Liver (tissue), 9 donors: ENCODE data around the gene LRRK1. TPM values are rescaled to one million over a fixed set of nuclear protein-coding genes. Genes with fewer than 3 reads are reported as not detected.

Experiments used
- DNase-seq: peaks from one replicate; pipeline ENCODE4 v3.0.0-alpha.2; 2017; ENCODE audit warnings: low spot score
- H3K27ac ChIP-seq, 2 donors: one replicate each; pipeline ENCODE4 v1.7.0; 2013; ENCODE audit warnings: inconsistent platforms in 2 of 2, low read length in 2 of 2, control low read depth in 1 of 2, low read depth in 1 of 2, mild to moderate bottlenecking in 1 of 2
- H3K27me3 ChIP-seq, 4 donors: one replicate each; pipeline versions ENCODE4 v1.6.1 to v1.7.0; 2013; ENCODE audit warnings: low read length in 3 of 4, inconsistent platforms in 1 of 4, mild to moderate bottlenecking in 1 of 4, moderate library complexity in 1 of 4; ENCODE audit not compliant: control insufficient read depth in 4 of 4, insufficient read depth in 4 of 4
- H3K36me3 ChIP-seq, 4 donors: one replicate each; pipeline versions ENCODE4 v1.6.1 to v1.7.0; 2013; ENCODE audit warnings: low read length in 3 of 4, mild to moderate bottlenecking in 3 of 4, low read depth in 1 of 4, moderate library complexity in 1 of 4; ENCODE audit not compliant: control insufficient read depth in 4 of 4, insufficient read depth in 3 of 4
- H3K4me1 ChIP-seq, 4 donors: one replicate each; pipeline versions ENCODE4 v1.6.1 to v1.7.0; 2013; ENCODE audit warnings: low read length in 3 of 4, mild to moderate bottlenecking in 3 of 4, moderate library complexity in 1 of 4; ENCODE audit not compliant: control insufficient read depth in 4 of 4, insufficient read depth in 4 of 4
- H3K4me3 ChIP-seq, 3 donors: one replicate each; pipeline versions ENCODE4 v1.6.1 to v1.7.0; 2013; ENCODE audit warnings: low read length in 3 of 3, control low read depth in 1 of 3, low read depth in 1 of 3, mild to moderate bottlenecking in 1 of 3
- H3K9ac ChIP-seq, 2 donors: one replicate each; pipeline ENCODE4 v1.7.0; 2013; ENCODE audit warnings: low read length in 2 of 2, mild to moderate bottlenecking in 2 of 2, moderate library complexity in 2 of 2, control low read depth in 1 of 2, low read depth in 1 of 2
- H3K9me3 ChIP-seq, 4 donors: one replicate each; pipeline versions ENCODE4 v1.6.1 to v1.7.0; 2013; ENCODE audit warnings: low read length in 3 of 4; ENCODE audit not compliant: control insufficient read depth in 4 of 4
- CTCF ChIP-seq: fragments of 150-350 bp; IDR thresholded peaks from 2 replicates; pipeline ENCODE4 v1.5.1; 2017; ENCODE audit warnings: improper control_type of control experiment, low read depth, low read length; ENCODE audit not compliant: missing input control
- EGR1 ChIP-seq, 2 donors: IDR thresholded peaks; 2 replicates each; pipeline ENCODE4 v1.6.1; 2016 to 2018; ENCODE audit warnings: antibody characterized with exemption in 2 of 2, low read depth in 2 of 2
- FOXA1 ChIP-seq: IDR thresholded peaks from 2 replicates; pipeline ENCODE4 v1.6.1; 2016; ENCODE audit warnings: antibody characterized with exemption
- FOXA2 ChIP-seq: IDR thresholded peaks from 2 replicates; pipeline ENCODE4 v1.6.1; 2016; ENCODE audit warnings: antibody characterized with exemption
- GABPA ChIP-seq, 2 donors: IDR thresholded peaks in 1 of 2; conservative IDR thresholded peaks in 1 of 2; 2 replicates each; pipeline ENCODE4 v1.6.1; 2016; ENCODE audit warnings: antibody characterized with exemption in 2 of 2, mild to moderate bottlenecking in 1 of 2, moderate library complexity in 1 of 2
- HNF4A ChIP-seq, 2 donors: conservative IDR thresholded peaks; 2 replicates each; pipeline ENCODE4 v1.6.1; 2016; ENCODE audit warnings: antibody characterized with exemption in 2 of 2, mild to moderate bottlenecking in 2 of 2
- HNF4G ChIP-seq: IDR thresholded peaks from 2 replicates; pipeline ENCODE4 v1.6.1; 2016; ENCODE audit warnings: antibody characterized with exemption
- JUND ChIP-seq, 2 donors: IDR thresholded peaks; 2 replicates each; pipeline ENCODE4 v1.6.1; 2016; ENCODE audit warnings: antibody characterized with exemption in 2 of 2
- MAX ChIP-seq: IDR thresholded peaks from 2 replicates; pipeline ENCODE4 v1.6.1; 2016; ENCODE audit warnings: antibody characterized with exemption
- NR2F2 ChIP-seq: IDR thresholded peaks from 2 replicates; pipeline ENCODE4 v1.6.1; 2016; ENCODE audit warnings: antibody characterized with exemption
- RAD21 ChIP-seq, 2 donors: IDR thresholded peaks; 2 replicates each; pipeline ENCODE4 v1.6.1; 2016; ENCODE audit warnings: antibody characterized with exemption in 2 of 2, mild to moderate bottlenecking in 2 of 2
- RXRA ChIP-seq, 2 donors: IDR thresholded peaks; 2 replicates each; pipeline ENCODE4 v1.6.1; 2017 to 2018; ENCODE audit warnings: antibody characterized with exemption in 2 of 2, mild to moderate bottlenecking in 1 of 2
- SP1 ChIP-seq: IDR thresholded peaks from 2 replicates; pipeline ENCODE4 v1.6.1; 2018; ENCODE audit warnings: antibody characterized with exemption, mild to moderate bottlenecking
- TAF1 ChIP-seq: conservative IDR thresholded peaks from 2 replicates; pipeline ENCODE4 v1.6.1; 2016; ENCODE audit warnings: antibody characterized with exemption, mild to moderate bottlenecking
- YY1 ChIP-seq: IDR thresholded peaks from 2 replicates; pipeline ENCODE4 v1.6.1; 2016; ENCODE audit warnings: antibody characterized with exemption, mild to moderate bottlenecking
- WGBS: extraction: QIAGEN DNeasy Blood & Tissue Kit; methylation state at CpG from one replicate; pipeline ENCODE4 v1.1.7; 2013; 5-methylcytosine and 5-hydroxymethylcytosine counted together
- polyA plus RNA-seq, 2 donors: library from polyadenylated mRNA; stranded (reverse) in 1 of 2; unstranded in 1 of 2; fragments of 200-250 nt in 1 of 2; fragments of >200 nt in 1 of 2; fragmentation: Nextera tagmentation in 1 of 2; extraction: Ambion mirVana in 1 of 2; gene quantifications; one replicate each; pipeline versions ENCODE4 v1.2.1 to v1.2.3, GENCODE V29; 2013 to 2015
- total RNA-seq, 2 donors: library from RNA; depleted of rRNA; stranded (reverse); fragments of >200 nt; gene quantifications; one replicate each; pipeline ENCODE4 v1.2.3, GENCODE V29; 2014
- TF ChIP-seq, protein P1 (sequence below): IDR thresholded peaks from 2 replicates; pipeline ENCODE4 v1.6.1; 2016; ENCODE audit warnings: antibody characterized with exemption, mild to moderate bottlenecking
- TF ChIP-seq, protein P2 (sequence below): IDR thresholded peaks from 2 replicates; pipeline ENCODE4 v1.6.1; 2016; ENCODE audit warnings: antibody characterized with exemption
- TF ChIP-seq, protein P3 (sequence below): IDR thresholded peaks from 2 replicates; pipeline ENCODE4 v1.6.1; 2016; ENCODE audit warnings: antibody characterized with exemption
- donor health status: healthy.
- donor health status: healthy.
- donor health status: healthy.
- donor health status: healthy.
- donor health status: healthy.

Gene LRRK1
- total and polyA plus RNA-seq, 4 donors, result 1.2 to 4.4 (median 2.7) TPM

GRCh38 chr15:100998630-100999029, 79.5 kb downstream of the LRRK1 start:
- H3K36me3 ChIP-seq, result no peaks in the 10 kb centered on the region
- TF ChIP-seq HNF4G (no peak), YY1 (no peak), JUND (IDR thresholded peaks at IDR 0.05) (no peak), TAF1 (no peak), MAX (no peak), FOXA1 (no peak), GABPA (IDR thresholded peaks at IDR 0.05 in 1 of 2, conservative IDR thresholded peaks at IDR 0.05 in 1 of 2) (no peak), SP1 (no peak), HNF4A (conservative IDR thresholded peaks at IDR 0.05) (no peak), FOXA2 (no peak), CTCF (no peak), EGR1 (IDR thresholded peaks at IDR 0.05; ENCODE audit: low read depth in 2 of 2) (no peak), RXRA (IDR thresholded peaks at IDR 0.05) (no peak), NR2F2 (no peak)
- TF ChIP-seq, protein P1, sequence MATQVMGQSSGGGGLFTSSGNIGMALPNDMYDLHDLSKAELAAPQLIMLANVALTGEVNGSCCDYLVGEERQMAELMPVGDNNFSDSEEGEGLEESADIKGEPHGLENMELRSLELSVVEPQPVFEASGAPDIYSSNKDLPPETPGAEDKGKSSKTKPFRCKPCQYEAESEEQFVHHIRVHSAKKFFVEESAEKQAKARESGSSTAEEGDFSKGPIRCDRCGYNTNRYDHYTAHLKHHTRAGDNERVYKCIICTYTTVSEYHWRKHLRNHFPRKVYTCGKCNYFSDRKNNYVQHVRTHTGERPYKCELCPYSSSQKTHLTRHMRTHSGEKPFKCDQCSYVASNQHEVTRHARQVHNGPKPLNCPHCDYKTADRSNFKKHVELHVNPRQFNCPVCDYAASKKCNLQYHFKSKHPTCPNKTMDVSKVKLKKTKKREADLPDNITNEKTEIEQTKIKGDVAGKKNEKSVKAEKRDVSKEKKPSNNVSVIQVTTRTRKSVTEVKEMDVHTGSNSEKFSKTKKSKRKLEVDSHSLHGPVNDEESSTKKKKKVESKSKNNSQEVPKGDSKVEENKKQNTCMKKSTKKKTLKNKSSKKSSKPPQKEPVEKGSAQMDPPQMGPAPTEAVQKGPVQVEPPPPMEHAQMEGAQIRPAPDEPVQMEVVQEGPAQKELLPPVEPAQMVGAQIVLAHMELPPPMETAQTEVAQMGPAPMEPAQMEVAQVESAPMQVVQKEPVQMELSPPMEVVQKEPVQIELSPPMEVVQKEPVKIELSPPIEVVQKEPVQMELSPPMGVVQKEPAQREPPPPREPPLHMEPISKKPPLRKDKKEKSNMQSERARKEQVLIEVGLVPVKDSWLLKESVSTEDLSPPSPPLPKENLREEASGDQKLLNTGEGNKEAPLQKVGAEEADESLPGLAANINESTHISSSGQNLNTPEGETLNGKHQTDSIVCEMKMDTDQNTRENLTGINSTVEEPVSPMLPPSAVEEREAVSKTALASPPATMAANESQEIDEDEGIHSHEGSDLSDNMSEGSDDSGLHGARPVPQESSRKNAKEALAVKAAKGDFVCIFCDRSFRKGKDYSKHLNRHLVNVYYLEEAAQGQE, result no peak
- TF ChIP-seq, protein P2, sequence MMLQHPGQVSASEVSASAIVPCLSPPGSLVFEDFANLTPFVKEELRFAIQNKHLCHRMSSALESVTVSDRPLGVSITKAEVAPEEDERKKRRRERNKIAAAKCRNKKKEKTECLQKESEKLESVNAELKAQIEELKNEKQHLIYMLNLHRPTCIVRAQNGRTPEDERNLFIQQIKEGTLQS, result no peak
- no peak for DNase-seq
- H3K4me1 ChIP-seq, result no peaks in the 10 kb centered on the region
- H3K9ac ChIP-seq, result no peak overlapping the region
- no peak overlapping the region for H3K27ac ChIP-seq
- H3K27me3 ChIP-seq, result peaks cover 0 to 4% (median 0%) of the 10 kb centered on the region in 4 donors
- 70% methylated on average over 1 of the region's 1 CpG for WGBS
- no peaks in the 10 kb centered on the region for H3K9me3 ChIP-seq
- H3K4me3 ChIP-seq, result no peak overlapping the region

- Histone ChIP-seq H3K4me3 (no peak overlapping the region), H3K36me3 (no peaks in the 10 kb centered on the region), H3K27me3 (peaks cover 0 to 4% (median 0%) of the 10 kb centered on the region in 4 donors), H3K4me1 (no peaks in the 10 kb centered on the region), H3K9me3 (no peaks in the 10 kb centered on the region), H3K9ac (no peak overlapping the region), H3K27ac (no peak overlapping the region)
- no peak for DNase-seq
- 54% methylated on average over 3 of the region's 3 CpGs for WGBS
- TF ChIP-seq EGR1 (IDR thresholded peaks at IDR 0.05; ENCODE audit: low read depth in 2 of 2) (no peak), JUND (IDR thresholded peaks at IDR 0.05) (no peak), MAX (no peak), HNF4G (no peak), GABPA (IDR thresholded peaks at IDR 0.05 in 1 of 2, conservative IDR thresholded peaks at IDR 0.05 in 1 of 2) (no peak), SP1 (no peak), HNF4A (conservative IDR thresholded peaks at IDR 0.05) (no peak), YY1 (no peak), TAF1 (no peak), RXRA (IDR thresholded peaks at IDR 0.05) (no peak), RAD21 (IDR thresholded peaks at IDR 0.05) (no peak)
- TF ChIP-seq, protein P1, result no peak
- TF ChIP-seq, protein P2, result no peak
- TF ChIP-seq, protein P3, sequence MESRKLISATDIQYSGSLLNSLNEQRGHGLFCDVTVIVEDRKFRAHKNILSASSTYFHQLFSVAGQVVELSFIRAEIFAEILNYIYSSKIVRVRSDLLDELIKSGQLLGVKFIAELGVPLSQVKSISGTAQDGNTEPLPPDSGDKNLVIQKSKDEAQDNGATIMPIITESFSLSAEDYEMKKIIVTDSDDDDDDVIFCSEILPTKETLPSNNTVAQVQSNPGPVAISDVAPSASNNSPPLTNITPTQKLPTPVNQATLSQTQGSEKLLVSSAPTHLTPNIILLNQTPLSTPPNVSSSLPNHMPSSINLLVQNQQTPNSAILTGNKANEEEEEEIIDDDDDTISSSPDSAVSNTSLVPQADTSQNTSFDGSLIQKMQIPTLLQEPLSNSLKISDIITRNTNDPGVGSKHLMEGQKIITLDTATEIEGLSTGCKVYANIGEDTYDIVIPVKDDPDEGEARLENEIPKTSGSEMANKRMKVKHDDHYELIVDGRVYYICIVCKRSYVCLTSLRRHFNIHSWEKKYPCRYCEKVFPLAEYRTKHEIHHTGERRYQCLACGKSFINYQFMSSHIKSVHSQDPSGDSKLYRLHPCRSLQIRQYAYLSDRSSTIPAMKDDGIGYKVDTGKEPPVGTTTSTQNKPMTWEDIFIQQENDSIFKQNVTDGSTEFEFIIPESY, result no peak
These were observed 80.2 kb downstream of the LRRK1 start for GRCh38 chr15:100999369-100999768.
